Smooth muscle cell (in vitro differentiated cells): ENCODE results near the gene QRICH2. TPM values are rescaled to one million over a fixed set of nuclear protein-coding genes. Genes with fewer than 3 reads are reported as not detected.

Experiments
- DNase-seq: peaks from one replicate; lab custom pipeline; 2025; ENCODE audit not compliant: unreplicated experiment; lab: John Stamatoyannopoulos, UW
- H2AFZ ChIP-seq: fragments of 200-600 bp; sonication (generic); 2 replicates; pipeline ENCODE4 v1.6.0; 2016; ENCODE audit warnings: antibody characterized with exemption, low read depth, mild to moderate bottlenecking
- H3F3A ChIP-seq: fragments of 200-600 bp; sonication (generic); 2 replicates; pipeline ENCODE4 v1.6.0; 2017; ENCODE audit warnings: antibody characterized with exemption, low read depth
- H3K27ac ChIP-seq: fragments of 200-600 bp; sonication (generic); 2 replicates; pipeline ENCODE4 v1.5.1; 2016; ENCODE audit warnings: low read depth, mild to moderate bottlenecking
- H3K27me3 ChIP-seq: fragments of 200-600 bp; sonication (generic); 2 replicates; pipeline ENCODE4 v1.6.1; 2016; ENCODE audit warnings: low read depth, mild to moderate bottlenecking
- H3K36me3 ChIP-seq: fragments of 200-600 bp; sonication (generic); 2 replicates; pipeline ENCODE4 v1.5.1; 2016; ENCODE audit warnings: low read depth
- H3K4me1 ChIP-seq: fragments of 200-600 bp; sonication (generic); 2 replicates; pipeline ENCODE4 v1.5.1; 2016; ENCODE audit warnings: low read depth
- H3K4me2 ChIP-seq: fragments of 200-600 bp; sonication (generic); 2 replicates; pipeline ENCODE4 v1.6.0; 2016; ENCODE audit warnings: mild to moderate bottlenecking
- H3K4me3 ChIP-seq: fragments of 200-600 bp; sonication (generic); 2 replicates; pipeline ENCODE4 v1.5.1; 2016; ENCODE audit warnings: mild to moderate bottlenecking
- H3K79me2 ChIP-seq: fragments of 200-600 bp; sonication (generic); 2 replicates; pipeline ENCODE4 v1.6.0; 2016; ENCODE audit warnings: low read depth, mild to moderate bottlenecking
- H3K9ac ChIP-seq: fragments of 200-600 bp; sonication (generic); 2 replicates; pipeline ENCODE4 v1.6.0; 2016; ENCODE audit warnings: low read depth
- H3K9me3 ChIP-seq: fragments of 200-600 bp; sonication (generic); replicated peaks from 2 replicates; pipeline ENCODE4 v1.5.1; 2016; ENCODE audit warnings: low read depth
- H4K20me1 ChIP-seq: fragments of 200-600 bp; sonication (generic); 2 replicates; pipeline ENCODE4 v1.6.0; 2016; ENCODE audit warnings: low read depth
- CTCF ChIP-seq: fragments of 200-600 bp; sonication (generic); IDR thresholded peaks from 2 replicates; pipeline ENCODE4 v1.5.1; 2017; ENCODE audit warnings: borderline replicate concordance, mild to moderate bottlenecking, antibody characterized with exemption; ENCODE audit not compliant: insufficient read depth, poor library complexity, severe bottlenecking
- WGBS: methylation state at CpG from one replicate; pipeline ENCODE4 v1.1.7; 2016; ENCODE audit warnings: low lambda C conversion rate; 5-methylcytosine and 5-hydroxymethylcytosine counted together
- polyA plus RNA-seq: library from polyadenylated mRNA; unstranded; fragments of >200 nt; fragmentation: Nextera tagmentation; extraction: Ambion mirVana; gene quantifications from 2 replicates; pipeline ENCODE4 v1.2.1, GENCODE V29; 2016
- total RNA-seq: library from RNA; depleted of rRNA; stranded (reverse); fragments of >200 nt; gene quantifications from 2 replicates; pipeline ENCODE4 v1.2.3, GENCODE V29; 2014

The QRICH2 gene
- total and polyA plus RNA-seq, 2 experiments from 2014 or later = 1.2 to 1.5 TPM

GRCh38 chr17:76275382-76276068 lies 32.6 kb downstream of the QRICH2 start:
- Histone ChIP-seq H3K4me1 (no peaks in the 10 kb centered on the region), H3K27ac (no peak overlapping the region), H4K20me1 (no peaks in the 10 kb centered on the region), H3F3A (no peaks in the 10 kb centered on the region), H3K9ac (no peak overlapping the region), H3K9me3 (no peaks in the 10 kb centered on the region), H2AFZ (no peak overlapping the region), H3K36me3 (no peaks in the 10 kb centered on the region), H3K4me3 (no peak overlapping the region), H3K4me2 (no peak overlapping the region), H3K79me2 (no peaks in the 10 kb centered on the region), H3K27me3 (no peaks in the 10 kb centered on the region)
- no peak for DNase-seq
- 97% methylated on average over 22 of the region's 22 CpGs for WGBS
- TF ChIP-seq CTCF = no peak

- H3K9ac ChIP-seq = no peak overlapping the region
- no peaks in the 10 kb centered on the region for H3K79me2 ChIP-seq
- no peaks in the 10 kb centered on the region for H3K36me3 ChIP-seq
- peaks cover 7% of the 10 kb centered on the region for H4K20me1 ChIP-seq
- no peak overlapping the region for H2AFZ ChIP-seq
- no peaks in the 10 kb centered on the region for H3F3A ChIP-seq
- no peak overlapping the region for H3K4me3 ChIP-seq
- no peaks in the 10 kb centered on the region for H3K4me1 ChIP-seq
- H3K4me2 ChIP-seq = no peak overlapping the region
- DNase-seq = no peak
- 91% methylated on average over 21 of the region's 21 CpGs for WGBS
- no peak for TF ChIP-seq CTCF
- no peaks in the 10 kb centered on the region for H3K9me3 ChIP-seq
- H3K27ac ChIP-seq = no peak overlapping the region
- H3K27me3 ChIP-seq = no peaks in the 10 kb centered on the region
These were observed 33.7 kb downstream of the QRICH2 start for GRCh38 chr17:76274112-76274956.

GRCh38 chr17:76273445-76274111 lies 34.5 kb downstream of the QRICH2 start:
- 93% methylated on average over 23 of the region's 26 CpGs for WGBS
- H2AFZ ChIP-seq = no peak overlapping the region
- no peaks in the 10 kb centered on the region for H3K36me3 ChIP-seq
- H3K27ac ChIP-seq = no peak overlapping the region
- no peaks in the 10 kb centered on the region for H3K9me3 ChIP-seq
- peaks cover 12% of the 10 kb centered on the region for H4K20me1 ChIP-seq
- H3K27me3 ChIP-seq = no peaks in the 10 kb centered on the region
- TF ChIP-seq CTCF = no peak
- H3F3A ChIP-seq = peaks cover 4% of the 10 kb centered on the region
- no peak overlapping the region for H3K4me2 ChIP-seq
- no peaks in the 10 kb centered on the region for H3K4me1 ChIP-seq
- H3K79me2 ChIP-seq = no peaks in the 10 kb centered on the region
- no peak overlapping the region for H3K9ac ChIP-seq
- DNase-seq = no peak
- H3K4me3 ChIP-seq = no peak overlapping the region
